GM12864 (cell line): ENCODE data around the gene MAOA.

Experiments used
- DNase-seq: peaks from one replicate; pipeline ENCODE4 v3.0.0-alpha.2; 2011; ENCODE audit warnings: low read depth
- H3K4me3 ChIP-seq: 2 replicates; pipeline ENCODE4 v1.5.1; 2011; ENCODE audit warnings: mild to moderate bottlenecking, low read depth, low read length, control low read depth
- CTCF ChIP-seq: IDR thresholded peaks from 2 replicates; pipeline ENCODE4 v1.5.1; 2011; ENCODE audit warnings: low read depth, mild to moderate bottlenecking, moderate library complexity, low read length, control low read depth, inconsistent platforms; ENCODE audit errors: missing control alignments

Gene MAOA

DNA sequence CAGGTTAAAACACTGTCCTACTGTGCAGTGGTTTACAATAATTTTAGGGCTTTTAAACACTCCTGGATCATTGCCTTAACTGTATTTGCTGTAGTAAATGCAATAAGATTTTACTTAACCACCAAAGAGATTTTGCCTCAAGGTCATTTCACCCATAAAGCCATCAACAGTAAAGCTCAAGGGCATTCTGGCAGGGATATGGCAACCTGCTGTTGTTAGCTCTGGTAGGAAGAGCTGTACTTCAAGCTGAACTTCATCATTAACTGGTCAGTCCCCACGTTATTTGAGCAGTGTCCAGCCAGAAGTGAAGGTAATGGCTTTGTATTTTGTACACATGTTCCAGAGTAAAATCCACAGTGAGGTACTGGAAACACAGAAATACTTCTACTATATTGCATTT lies 26.9 kb upstream of the MAOA start:
- TF ChIP-seq CTCF: no peak
- no peak for DNase-seq
- H3K4me3 ChIP-seq: no peak overlapping the region

GRCh38 chrX:43631841-43632240 lies 24.3 kb upstream of the MAOA start:
- no peak for TF ChIP-seq CTCF
- no peak for DNase-seq
- no peak overlapping the region for H3K4me3 ChIP-seq

DNA sequence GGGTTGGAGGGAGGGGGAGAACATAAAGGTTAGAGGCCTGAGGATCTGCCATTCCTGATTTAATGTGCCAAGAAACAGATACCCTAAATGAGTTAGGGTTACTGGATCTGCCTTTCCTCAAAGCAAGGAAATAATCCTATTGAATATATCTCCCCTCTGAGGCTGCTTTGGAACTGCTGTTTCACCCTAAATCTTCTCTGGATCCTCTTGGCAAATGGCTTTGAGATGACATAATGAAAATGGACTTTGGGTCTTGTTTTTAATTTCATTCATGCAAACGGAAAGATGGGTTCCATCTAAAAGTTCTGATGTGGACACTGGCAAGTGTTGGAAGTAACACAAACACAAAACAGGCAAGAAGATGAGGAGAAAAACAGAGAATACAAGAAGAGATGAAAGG lies 23.0 kb upstream of the MAOA start:
- no peak overlapping the region for H3K4me3 ChIP-seq
- no peak for TF ChIP-seq CTCF
- DNase-seq: no peak

DNA sequence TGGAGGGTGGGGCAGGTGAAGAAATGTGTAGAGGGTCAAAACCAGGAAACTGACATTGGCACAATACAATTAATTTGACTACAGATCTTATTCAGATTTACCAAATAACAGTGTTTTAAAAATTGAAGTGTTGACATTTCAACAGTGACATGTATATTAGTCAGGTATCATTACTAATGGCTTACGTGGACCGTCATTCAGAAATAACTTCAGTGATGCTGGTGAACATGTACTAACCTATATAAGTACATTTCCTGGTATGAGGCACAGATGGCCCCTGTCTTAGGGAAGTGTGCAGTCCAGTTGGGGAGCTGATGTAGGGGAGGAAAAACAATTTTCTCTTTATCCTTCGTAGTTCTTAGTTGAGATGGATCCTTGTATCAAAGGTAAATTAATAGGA lies 22.3 kb upstream of the MAOA start:
- no peak for DNase-seq
- TF ChIP-seq CTCF: no peak
- H3K4me3 ChIP-seq: no peak overlapping the region

DNA sequence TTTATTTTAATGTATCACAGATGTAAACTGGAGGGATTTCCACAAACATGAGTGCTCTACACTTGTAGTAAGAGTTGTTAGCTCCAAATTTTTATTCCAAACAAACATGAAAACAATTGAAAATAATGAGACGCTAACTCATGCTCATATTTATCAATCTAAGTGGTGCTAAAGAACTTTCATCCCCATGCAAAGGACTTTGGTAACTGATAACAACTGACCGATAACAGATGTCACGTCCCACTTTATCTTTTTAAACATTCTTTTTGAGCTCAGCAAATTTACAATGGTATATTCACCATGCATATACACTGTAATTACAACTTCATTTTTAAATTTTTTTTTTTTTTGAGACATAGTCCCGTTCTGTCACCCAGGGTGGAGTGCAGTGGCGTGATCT lies 15.6 kb upstream of the MAOA start:
- H3K4me3 ChIP-seq: no peak overlapping the region
- no peak for TF ChIP-seq CTCF
- no peak for DNase-seq

GRCh38 chrX:43641691-43642090 lies 14.4 kb upstream of the MAOA start:
- TF ChIP-seq CTCF: no peak
- H3K4me3 ChIP-seq: no peak overlapping the region
- no peak for DNase-seq

DNA sequence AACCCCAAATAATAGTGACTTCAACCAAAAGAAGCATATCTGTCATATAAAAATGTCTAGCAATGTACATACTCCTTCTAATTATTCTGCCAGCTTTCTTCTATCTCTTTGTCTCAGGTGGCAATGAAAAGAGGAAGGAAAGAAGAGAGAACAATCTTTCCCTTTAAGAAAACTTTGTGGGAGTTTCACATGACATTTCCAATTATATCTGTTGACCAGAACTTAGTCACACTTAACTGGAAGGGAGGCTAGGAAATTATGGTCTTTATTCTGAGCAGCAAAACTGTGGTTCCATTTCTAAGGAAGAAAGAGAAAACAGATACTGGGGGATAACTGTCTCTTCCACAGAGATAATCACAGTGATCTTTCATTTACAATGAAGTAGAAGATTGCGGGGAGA lies 12.9 kb upstream of the MAOA start:
- no peak for TF ChIP-seq CTCF
- no peak for DNase-seq
- no peak overlapping the region for H3K4me3 ChIP-seq
